HepG2 (cell line): ENCODE results near the gene RBM3. TPM values are rescaled to one million over a fixed set of nuclear protein-coding genes. Genes with fewer than 3 reads are reported as not detected.

Source experiments
- ATAC-seq: fragments of 200-7000 bp; cut with Tn5 transposase; 3 replicates; pipeline ENCODE4 v1.9.1; 2020; ENCODE audit warnings: mild to moderate bottlenecking, moderate library complexity
- BruUV-seq: library from RNA; stranded (reverse); fragments of 400-500 nt; replicated peaks from 2 replicates; lab custom pipeline; 2021; lab: Mats Ljungman, UMichigan
- CTCF ChIA-PET: fragments of 300-600 bp; formaldehyde crosslinking; extraction: SDS; loops from one replicate; lab custom pipeline; 2021; ENCODE audit warnings: low total read pairs, inconsistent platforms, low intra/inter-chr PET ratio; lab: Yijun Ruan, JAX
- POLR2A ChIA-PET: fragments of 350-600 bp; sonication (Branson Sonifier 250); formaldehyde crosslinking; loops from one replicate; lab custom pipeline; 2020; ENCODE audit warnings: antibody characterized with exemption, inconsistent platforms; lab: Yijun Ruan, JAX
- DNase-seq: peaks from one replicate; pipeline ENCODE4 v3.0.0-alpha.2; 2015; ENCODE audit warnings: low spot score
- FAIRE-seq: peaks from 3 replicates; lab custom pipeline; 2011; peaks lifted over from hg19 to GRCh38; lab: Jason Lieb, UNC
- H2AFZ ChIP-seq: one replicate; pipeline ENCODE4 v1.6.1; 2011; ENCODE audit warnings: low read length, inconsistent platforms
- H3K27ac ChIP-seq: fragments of 300-600 bp; 3 replicates; pipeline ENCODE4 v1.8.0; 2011; ENCODE audit warnings: mixed run types, mild to moderate bottlenecking, mixed read lengths, low read length, inconsistent platforms; ENCODE audit not compliant: insufficient read depth; ENCODE audit errors: extremely low read length
- H3K27me3 ChIP-seq, 2 experiments: fragments of 200-600 bp in 1 of 2; 2 replicates in 1 of 2; 3 replicates in 1 of 2; pipeline versions ENCODE4 v1.6.0 to v1.8.0; 2011; ENCODE audit warnings: low read length in 2 of 2, mild to moderate bottlenecking in 2 of 2, moderate library complexity in 2 of 2, inconsistent platforms in 1 of 2; ENCODE audit not compliant: insufficient read depth in 2 of 2, control insufficient read depth in 1 of 2
- H3K36me3 ChIP-seq, 2 experiments: fragments of 200-600 bp in 1 of 2; replicated peaks in 1 of 2; 2 replicates in 1 of 2; 3 replicates in 1 of 2; pipeline versions ENCODE4 v1.5.1 to v1.8.0; 2011; ENCODE audit warnings: low read length in 2 of 2, inconsistent platforms in 1 of 2; ENCODE audit not compliant: insufficient read depth in 2 of 2, control insufficient read depth in 1 of 2
- H3K4me1 ChIP-seq: 2 replicates; pipeline ENCODE4 v1.5.1; 2012; ENCODE audit warnings: low read length, inconsistent platforms; ENCODE audit not compliant: insufficient read depth
- H3K4me2 ChIP-seq: 2 replicates; pipeline ENCODE4 v1.6.0; 2011; ENCODE audit warnings: low read depth, low read length, inconsistent platforms
- H3K4me3 ChIP-seq, 3 experiments: fragments of 200-600 bp in 1 of 3; sonication (generic), shearing (Covaris generic) in 1 of 3; replicated peaks in 1 of 3; 2 replicates each; pipeline ENCODE4 v1.5.1; 2011 to 2016; ENCODE audit warnings: low read length in 3 of 3, inconsistent platforms in 2 of 3, low read depth in 2 of 3, mild to moderate bottlenecking in 2 of 3, control low read depth in 1 of 3, mixed read lengths in 1 of 3; ENCODE audit not compliant: insufficient read depth in 1 of 3
- H3K79me2 ChIP-seq: one replicate; pipeline ENCODE4 v1.6.1; 2011; ENCODE audit warnings: low read length, inconsistent platforms; ENCODE audit not compliant: insufficient read depth
- H3K9ac ChIP-seq: 2 replicates; pipeline ENCODE4 v1.6.0; 2011; ENCODE audit warnings: mild to moderate bottlenecking, low read depth, low read length, inconsistent platforms; ENCODE audit not compliant: insufficient read depth
- H3K9me3 ChIP-seq: 2 replicates; pipeline ENCODE4 v1.5.1; 2012; ENCODE audit warnings: mild to moderate bottlenecking, low read length
- H4K20me1 ChIP-seq: 2 replicates; pipeline ENCODE4 v1.6.0; 2011; ENCODE audit warnings: inconsistent platforms, mild to moderate bottlenecking, low read length, moderate library complexity; ENCODE audit not compliant: insufficient read depth
- GFI1 ChIP-seq: sonication (generic); formaldehyde crosslinking; IDR thresholded peaks from 2 replicates; pipeline ENCODE4 v1.5.0; 2020; ENCODE audit warnings: missing genetic modification reagents, mild to moderate bottlenecking, borderline replicate concordance
- HNF1A ChIP-seq, 2 experiments: sonication (generic) in 1 of 2; formaldehyde crosslinking in 1 of 2; IDR thresholded peaks; 2 replicates each; pipeline versions ENCODE4 v1.4.0 to v1.6.1; 2016 to 2020; ENCODE audit warnings: borderline replicate concordance in 1 of 2, low read depth in 1 of 2, mild to moderate bottlenecking in 1 of 2, missing genetic modification reagents in 1 of 2
- HOXA3 ChIP-seq: sonication (generic); formaldehyde crosslinking; IDR thresholded peaks from 2 replicates; pipeline ENCODE4 v1.5.0; 2020; ENCODE audit warnings: missing genetic modification reagents
- MIXL1 ChIP-seq: IDR thresholded peaks from 2 replicates; pipeline ENCODE4 v1.6.1; 2016
- POGZ ChIP-seq: sonication (generic); formaldehyde crosslinking; IDR thresholded peaks from 2 replicates; pipeline ENCODE4 v1.4.0; 2020; ENCODE audit warnings: mild to moderate bottlenecking, missing genetic modification reagents
- RARA ChIP-seq: IDR thresholded peaks from 2 replicates; pipeline ENCODE4 v1.6.1; 2016; ENCODE audit warnings: missing genetic modification reagents, missing compliant biosample characterization
- RBFOX2 ChIP-seq: fragments of 200-400 bp; formaldehyde crosslinking; IDR thresholded peaks from 2 replicates; pipeline ENCODE4 v1.6.1; 2017; ENCODE audit warnings: low read depth, mild to moderate bottlenecking, low read length
- SRSF1 ChIP-seq: fragments of 200-400 bp; formaldehyde crosslinking; optimal IDR thresholded peaks from 2 replicates; pipeline ENCODE3; 2017; ENCODE audit warnings: mild to moderate bottlenecking, low read depth, low read length, moderate library complexity
- TBP ChIP-seq: sonication (generic); formaldehyde crosslinking; IDR thresholded peaks from 2 replicates; pipeline ENCODE4 v1.5.0; 2020; ENCODE audit warnings: missing genetic modification reagents
- TOPORS ChIP-seq: sonication (generic); formaldehyde crosslinking; IDR thresholded peaks from 2 replicates; pipeline ENCODE4 v1.8.0; 2023; ENCODE audit warnings: mild to moderate bottlenecking, missing genetic modification reagents
- ZBTB34 ChIP-seq: sonication (generic); formaldehyde crosslinking; IDR thresholded peaks from 2 replicates; pipeline ENCODE4 v1.8.0; 2022; ENCODE audit warnings: mild to moderate bottlenecking, missing genetic modification reagents
- ZNF605 ChIP-seq: sonication (generic); formaldehyde crosslinking; IDR thresholded peaks from 2 replicates; pipeline ENCODE4 v1.8.0; 2022; ENCODE audit warnings: mild to moderate bottlenecking, missing genetic modification reagents
- ZNF660 ChIP-seq: sonication (generic); formaldehyde crosslinking; IDR thresholded peaks from 2 replicates; pipeline ENCODE4 v1.5.1; 2020; ENCODE audit warnings: mild to moderate bottlenecking, low read depth, missing genetic modification reagents, borderline replicate concordance
- ZNF784 ChIP-seq: sonication (generic); formaldehyde crosslinking; IDR thresholded peaks from 2 replicates; pipeline ENCODE4 v1.5.1; 2020; ENCODE audit warnings: missing genetic modification reagents, mild to moderate bottlenecking, borderline replicate concordance
- WGBS: methylation state at CpG from one replicate; pipeline ENCODE4 v1.1.6; 2017; ENCODE audit warnings: low lambda C conversion rate; 5-methylcytosine and 5-hydroxymethylcytosine counted together
- in situ Hi-C: cut with HindIII; loops from 2 replicates; pipeline ENCODE4 v1.10.0; 2017; ENCODE audit warnings: low pct_unique_long_range_greater_than_20kb; ENCODE audit not compliant: extremely low pct_ligation_motif_present
- intact Hi-C: fragments of 100-400 bp; cut with micrococcal nuclease; formaldehyde crosslinking; loops from one replicate; pipeline ENCODE4 v1.10.0; 2022; ENCODE audit not compliant: unreplicated experiment
- polyA plus RNA-seq, 8 experiments: library from polyadenylated mRNA; depleted of rRNA in 3 of 8; stranded (reverse) in 7 of 8; unstranded in 1 of 8; fragments of >200 nt; fragmentation: Illumina TruSeq in 4 of 8; extraction: Trizol in 4 of 8; gene quantifications; 2 replicates each; pipeline versions ENCODE4 v1.2.1 to v1.2.3, GENCODE V29; 2011 to 2016; ENCODE audit warnings: low read depth in 4 of 8, missing spikeins in 1 of 8, mixed read lengths in 1 of 8; ENCODE audit not compliant: insufficient read depth in 1 of 8
- total RNA-seq, 5 experiments: library from RNA; depleted of rRNA; stranded (reverse); fragments of >200 nt; fragmentation: Illumina TruSeq; extraction: Trizol; gene quantifications; 2 replicates each; pipeline ENCODE4 v1.2.3, GENCODE V29; 2016; ENCODE audit warnings: low read depth in 1 of 5

The RBM3 gene
- total and polyA plus RNA-seq, 2 of the 13 experiments (the other 11 are each of a cell fraction or from before 2014, with no cell fraction given), result 123 to 182 TPM

GRCh38 chrX:48584698-48585097 lies 10.4 kb downstream of the RBM3 start:
- BruUV-seq, result no TSS peak
- Histone ChIP-seq H3K9me3 (no peaks in the 10 kb centered on the region), H3K27me3 (no peaks in the 10 kb centered on the region), H3K4me1 (peaks cover 15% of the 10 kb centered on the region), H3K4me3 (no peak overlapping the region), H3K27ac (no peak overlapping the region), H2AFZ (no peak overlapping the region), H3K79me2 (no peaks in the 10 kb centered on the region), H3K36me3 (no peaks in the 10 kb centered on the region), H3K4me2 (no peak overlapping the region), H4K20me1 (no peaks in the 10 kb centered on the region), H3K9ac (no peak overlapping the region)
- in situ Hi-C loops, result no loop called here
- intact Hi-C loops, result no loop called here
- ATAC-seq (no peak), DNase-seq (no peak), FAIRE-seq (no peak)
- no peak for TF ChIP-seq HOXA3
- no peak for TF ChIP-seq RBFOX2
- no peak for TF ChIP-seq HNF1A (IDR thresholded peaks at IDR 0.05; ENCODE audit: low read depth)
- no peak for TF ChIP-seq HNF1A (CRISPR knock-in tag; IDR thresholded peaks at IDR 0.05; ENCODE audit: borderline replicate concordance)
- no peak for TF ChIP-seq POGZ (CRISPR knock-in tag)
- TF ChIP-seq ZNF784 (CRISPR knock-in tag), result no peak
- no peak for TF ChIP-seq ZBTB34 (CRISPR knock-in tag)
- no peak for TF ChIP-seq ZNF605 (CRISPR knock-in tag)
- TF ChIP-seq ZNF660 (CRISPR knock-in tag), result no peak
- no peak for TF ChIP-seq TOPORS (CRISPR knock-in tag)
- no peak for TF ChIP-seq GFI1 (CRISPR knock-in tag)
- TF ChIP-seq TBP (CRISPR knock-in tag), result no peak
- TF ChIP-seq MIXL1 (CRISPR knock-in tag), result no peak
- no peak for TF ChIP-seq RARA (CRISPR knock-in tag)
- no peak for TF ChIP-seq SRSF1
- CTCF ChIA-PET, result no interaction called here
- WGBS, result 0% methylated on average over 2 of the region's 2 CpGs
- POLR2A ChIA-PET, result no interaction called here
